OCI-LY3 (cell line): ENCODE data around the gene EPHB2.

Experiments used
- EZH2phosphoT487 ChIP-seq: fragments of 200-600 bp; shearing (Covaris generic); IDR thresholded peaks from 2 replicates; pipeline ENCODE4 v1.6.1; 2018; ENCODE audit warnings: antibody characterized with exemption, mixed run types, low read depth
- TF ChIP-seq, protein P1 (sequence below): fragments of 200-600, 300-600 bp; sonication (generic); IDR thresholded peaks from 2 replicates; pipeline ENCODE4 v1.5.1; 2014; ENCODE audit warnings: antibody characterized with exemption, low read length, low read depth

DNA sequence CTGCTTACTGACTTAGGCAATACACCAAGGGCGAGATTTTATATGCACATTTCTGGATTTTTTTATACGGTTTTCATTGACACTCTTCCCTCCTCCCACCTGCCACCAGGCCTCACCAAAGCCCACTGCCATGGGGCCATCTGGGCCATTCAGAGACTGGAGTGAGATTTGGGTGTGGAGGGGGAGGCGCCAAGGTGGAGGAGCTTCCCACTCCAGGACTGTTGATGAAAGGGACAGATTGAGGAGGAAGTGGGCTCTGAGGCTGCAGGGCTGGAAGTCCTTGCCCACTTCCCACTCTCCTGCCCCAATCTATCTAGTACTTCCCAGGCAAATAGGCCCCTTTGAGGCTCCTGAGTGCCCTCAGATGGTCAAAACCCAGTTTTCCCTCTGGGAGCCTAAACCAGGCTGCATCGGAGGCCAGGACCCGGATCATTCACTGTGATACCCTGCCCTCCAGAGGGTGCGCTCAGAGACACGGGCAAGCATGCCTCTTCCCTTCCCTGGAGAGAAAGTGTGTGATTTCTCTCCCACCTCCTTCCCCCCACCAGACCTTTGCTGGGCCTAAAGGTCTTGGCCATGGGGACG lies 204.1 kb downstream of the EPHB2 start:
- TF ChIP-seq EZH2phosphoT487: no peak
- TF ChIP-seq, protein P1, sequence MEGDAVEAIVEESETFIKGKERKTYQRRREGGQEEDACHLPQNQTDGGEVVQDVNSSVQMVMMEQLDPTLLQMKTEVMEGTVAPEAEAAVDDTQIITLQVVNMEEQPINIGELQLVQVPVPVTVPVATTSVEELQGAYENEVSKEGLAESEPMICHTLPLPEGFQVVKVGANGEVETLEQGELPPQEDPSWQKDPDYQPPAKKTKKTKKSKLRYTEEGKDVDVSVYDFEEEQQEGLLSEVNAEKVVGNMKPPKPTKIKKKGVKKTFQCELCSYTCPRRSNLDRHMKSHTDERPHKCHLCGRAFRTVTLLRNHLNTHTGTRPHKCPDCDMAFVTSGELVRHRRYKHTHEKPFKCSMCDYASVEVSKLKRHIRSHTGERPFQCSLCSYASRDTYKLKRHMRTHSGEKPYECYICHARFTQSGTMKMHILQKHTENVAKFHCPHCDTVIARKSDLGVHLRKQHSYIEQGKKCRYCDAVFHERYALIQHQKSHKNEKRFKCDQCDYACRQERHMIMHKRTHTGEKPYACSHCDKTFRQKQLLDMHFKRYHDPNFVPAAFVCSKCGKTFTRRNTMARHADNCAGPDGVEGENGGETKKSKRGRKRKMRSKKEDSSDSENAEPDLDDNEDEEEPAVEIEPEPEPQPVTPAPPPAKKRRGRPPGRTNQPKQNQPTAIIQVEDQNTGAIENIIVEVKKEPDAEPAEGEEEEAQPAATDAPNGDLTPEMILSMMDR: no peak
